GM18505 (cell line): ENCODE data around the gene STRN.
"Not testable (repeated sequence)": the region's sequence is repeated elsewhere in the genome, so short reads cannot be mapped to it uniquely, and the experiment has no call there.

Source experiments
- ATAC-seq: cut with Tn5 transposase; IDR thresholded peaks from one replicate; pipeline ENCODE4 v1.9.1; 2021; ENCODE audit not compliant: unreplicated experiment
- POLR2A ChIP-seq: IDR thresholded peaks from 4 replicates; pipeline ENCODE4 v1.6.1; 2011; ENCODE audit warnings: borderline replicate concordance; ENCODE audit not compliant: insufficient read depth, insufficient read length; ENCODE audit errors: extremely low read depth

STRN gene

DNA sequence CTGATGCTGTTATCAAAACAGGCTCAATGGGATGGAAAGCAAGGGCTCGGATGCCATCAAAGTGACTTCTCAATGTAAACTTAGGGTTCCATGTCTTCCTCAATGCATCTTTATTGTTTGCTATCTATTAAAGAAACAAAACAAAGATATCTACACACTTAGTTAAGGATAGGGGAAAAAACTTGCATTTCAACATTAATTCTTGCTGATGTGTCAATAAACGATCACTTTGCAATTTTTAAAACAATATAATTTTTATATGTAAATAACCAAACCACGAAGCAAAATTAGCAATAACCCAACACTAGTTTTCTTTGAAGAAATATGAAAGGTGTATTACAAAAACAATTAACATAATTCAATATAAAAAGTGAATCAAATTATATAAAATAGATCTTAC, 96.7 kb downstream of the STRN start:
- no peak for ATAC-seq
- TF ChIP-seq POLR2A: no peak

DNA sequence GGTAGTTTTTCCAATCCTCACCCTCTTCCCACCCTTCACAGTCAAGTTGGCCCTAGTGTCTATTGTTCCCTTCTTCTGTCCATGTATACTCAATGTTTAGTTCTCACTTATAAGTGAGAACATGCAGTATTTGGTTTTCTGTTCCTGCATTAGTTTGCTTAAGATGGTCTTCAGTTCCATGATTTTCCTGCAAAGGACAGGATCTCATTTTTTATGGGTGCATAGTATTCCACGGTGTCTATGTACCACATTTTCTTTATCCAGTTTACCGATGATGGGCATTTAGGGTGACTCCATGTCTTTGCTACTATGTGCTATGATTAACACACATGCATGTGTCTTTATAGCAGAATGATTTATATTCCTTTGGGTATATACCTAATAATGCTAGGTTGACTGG, 104.4 kb downstream of the STRN start:
- TF ChIP-seq POLR2A: no peak
- ATAC-seq: no peak

DNA sequence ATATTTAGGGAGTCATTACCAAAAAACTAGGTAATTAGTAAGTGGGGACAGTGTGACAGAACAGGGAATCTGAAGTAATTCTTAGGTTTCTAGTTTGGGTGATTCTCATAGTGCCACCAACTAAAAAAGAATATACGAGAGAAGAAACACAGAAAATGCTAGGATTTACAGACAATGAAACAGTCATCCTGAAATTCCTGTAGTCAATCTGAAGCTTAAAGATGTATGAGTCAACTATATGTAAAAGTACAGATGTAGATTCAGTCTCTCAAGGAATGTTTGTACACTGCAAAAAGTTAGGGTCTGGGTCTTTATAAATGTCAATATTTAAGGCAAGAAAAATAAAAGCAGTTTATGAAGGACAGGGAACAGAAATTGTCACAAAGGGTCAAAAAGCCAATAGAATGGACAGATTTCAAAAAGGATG, 107.0 kb downstream of the STRN start:
- TF ChIP-seq POLR2A: no peak
- ATAC-seq: peak; percentile 23

DNA sequence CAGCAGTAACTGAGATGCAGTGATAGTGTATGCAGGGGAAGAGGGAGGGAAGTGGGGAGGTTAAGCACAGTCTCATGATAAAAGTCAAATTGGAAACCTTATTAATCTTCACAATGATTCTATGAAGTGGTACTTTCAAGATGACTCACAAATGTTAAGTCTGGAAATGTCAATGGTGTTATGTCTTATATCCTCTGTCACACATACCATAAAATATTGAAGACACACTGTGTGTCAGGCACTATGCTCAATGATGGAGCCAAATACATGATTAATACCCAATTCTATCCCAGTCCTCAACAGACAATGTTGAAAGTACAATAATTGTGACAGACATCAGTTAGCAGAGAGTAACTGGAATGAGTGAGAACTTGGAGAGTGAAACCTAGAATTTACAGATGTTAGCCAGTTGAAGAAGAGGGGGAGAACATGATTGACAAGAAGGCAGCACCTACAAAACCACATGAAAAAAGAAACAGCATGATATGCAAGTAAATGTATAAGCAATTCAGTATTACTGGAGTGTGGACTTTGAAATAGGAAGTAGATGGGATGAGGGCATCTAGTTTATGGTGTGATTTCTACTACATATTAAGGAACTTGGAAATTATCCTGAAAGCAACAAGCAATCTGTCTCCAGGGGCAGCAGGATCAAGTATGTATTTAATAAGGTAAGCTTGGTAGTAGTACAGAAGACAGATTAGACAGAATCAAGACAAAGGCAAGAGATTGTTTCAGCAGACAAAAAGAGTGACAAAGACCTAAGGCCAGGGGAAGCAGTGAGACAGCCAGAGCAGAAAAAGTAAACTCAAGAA, 107.6 kb downstream of the STRN start:
- TF ChIP-seq POLR2A: no peak
- ATAC-seq: peak; percentile 67

DNA sequence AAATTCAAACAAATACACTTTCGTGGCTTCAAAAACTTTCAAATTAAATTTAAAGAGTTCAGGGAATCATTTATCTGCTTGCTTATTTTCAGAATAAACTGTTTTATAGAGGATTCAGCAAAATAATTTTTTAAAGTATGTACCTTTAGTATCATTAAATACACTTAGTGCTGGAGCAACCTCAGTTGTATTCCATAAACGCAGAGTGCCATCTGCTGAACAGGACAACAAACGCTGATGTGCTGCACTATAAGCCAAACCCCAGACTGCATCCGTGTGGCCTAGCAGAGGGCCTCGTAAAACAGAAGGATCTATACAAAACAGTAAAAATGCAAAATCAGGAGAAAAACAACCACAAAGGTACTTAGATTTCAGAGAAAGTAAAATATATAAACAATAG, 108.6 kb downstream of the STRN start:
- TF ChIP-seq POLR2A: no peak
- ATAC-seq: no peak

DNA sequence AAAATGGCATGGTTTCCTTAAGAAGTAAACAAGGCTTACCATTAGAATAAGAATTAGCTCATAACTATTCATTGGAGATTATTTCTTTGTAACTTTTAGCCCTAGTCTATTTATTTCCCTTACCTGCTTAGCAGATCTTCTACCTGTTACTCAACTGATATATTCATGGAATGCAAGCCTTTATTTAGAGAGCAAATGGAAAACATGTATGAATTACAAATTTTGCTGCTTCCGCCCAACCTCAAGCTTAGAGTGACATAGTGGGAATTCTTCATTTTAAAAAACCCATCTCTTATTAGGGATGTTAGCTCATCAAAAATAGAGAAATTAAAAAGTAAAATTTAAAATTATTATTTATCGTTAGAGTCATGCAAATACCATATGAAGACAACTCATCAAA, 110.9 kb downstream of the STRN start:
- no peak for ATAC-seq
- TF ChIP-seq POLR2A: no peak

DNA sequence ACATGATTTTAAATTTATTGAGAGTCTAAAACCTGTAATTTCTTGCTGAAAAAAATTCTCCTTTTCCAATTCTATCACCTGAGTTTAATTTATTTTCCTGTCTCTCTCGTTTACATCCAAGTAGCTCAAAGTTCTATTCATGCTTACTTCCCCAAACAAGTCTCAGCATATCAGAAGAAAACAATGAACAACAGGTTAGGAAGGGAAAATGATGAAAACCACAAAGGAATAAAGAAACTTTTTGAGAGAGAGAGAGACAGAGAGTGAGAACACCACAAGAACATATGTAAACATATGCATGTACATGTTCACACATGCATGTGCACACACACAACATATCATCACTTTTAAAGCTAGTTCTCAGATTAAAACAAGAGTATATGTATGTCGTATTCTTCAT, 112.1 kb downstream of the STRN start:
- no peak for ATAC-seq
- TF ChIP-seq POLR2A: no peak

DNA sequence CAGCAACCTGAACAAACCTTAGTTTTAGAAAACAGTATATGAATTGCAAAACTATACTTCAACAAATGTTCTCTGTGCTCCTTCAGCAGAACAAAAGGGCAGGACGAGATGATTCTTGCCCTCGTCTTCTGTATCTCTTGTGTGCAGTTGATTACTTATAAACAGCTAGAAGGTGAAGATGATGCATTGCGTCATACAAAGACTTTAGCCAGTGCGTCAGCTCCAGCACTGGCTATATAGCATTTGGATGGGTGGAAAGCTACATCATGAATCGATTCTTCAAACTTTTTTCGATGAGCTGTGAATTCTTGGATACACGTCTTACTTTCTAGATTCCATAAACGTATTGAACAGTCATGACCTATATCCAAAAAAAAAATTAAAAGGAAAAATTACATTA, 117.1 kb downstream of the STRN start:
- ATAC-seq: no peak
- no peak for TF ChIP-seq POLR2A

DNA sequence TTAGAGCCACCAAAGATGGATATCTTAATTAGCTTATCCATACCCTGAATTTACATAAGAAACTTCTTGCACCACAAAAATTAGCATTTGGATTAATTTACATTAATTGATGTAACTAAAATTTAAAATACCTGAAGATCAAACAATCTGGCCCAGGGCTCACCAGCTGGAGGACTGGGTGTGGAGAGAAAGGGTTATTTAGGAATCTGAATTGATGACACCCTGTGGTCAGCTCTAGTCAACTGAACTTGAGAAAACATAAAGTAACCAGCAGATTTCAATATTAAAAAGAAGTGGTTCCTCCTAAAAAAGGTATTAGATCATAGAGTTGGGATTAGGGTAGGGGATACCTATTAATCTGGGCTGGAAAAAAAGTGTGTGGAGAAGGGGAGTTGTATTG, 122.5 kb downstream of the STRN start:
- no peak for TF ChIP-seq POLR2A
- no peak for ATAC-seq

DNA sequence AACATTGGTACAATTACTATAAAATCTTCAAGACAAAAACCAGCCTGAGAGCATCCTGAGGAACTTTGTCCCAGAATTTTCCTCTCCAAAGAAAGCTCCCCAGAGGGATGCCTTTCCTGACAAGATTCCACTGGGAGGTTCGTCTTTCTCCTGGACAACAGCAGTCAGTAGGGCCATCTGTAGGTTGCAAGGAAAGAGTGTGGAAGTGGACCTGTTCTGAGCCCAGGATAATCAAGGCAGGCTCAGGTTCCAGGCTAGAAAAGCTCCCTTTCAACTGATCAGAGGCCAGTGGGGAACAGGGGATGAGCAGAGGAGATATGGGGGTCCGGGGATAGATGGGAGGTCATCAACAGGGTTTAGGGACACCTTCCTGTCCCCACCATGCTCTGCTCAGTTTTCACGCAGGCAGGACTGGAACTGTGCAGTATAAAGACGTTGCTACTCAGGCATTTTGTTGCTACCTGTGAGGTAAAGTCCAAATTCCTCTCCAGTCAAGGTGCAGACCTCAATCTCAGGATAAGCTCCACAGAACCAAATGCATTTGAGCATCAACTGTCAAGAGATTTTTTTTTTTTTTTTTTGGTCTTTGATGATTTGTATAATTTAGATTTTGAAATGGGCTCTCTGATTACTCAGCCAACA, 126.2 kb downstream of the STRN start:
- TF ChIP-seq POLR2A: no peak
- ATAC-seq: no peak

DNA sequence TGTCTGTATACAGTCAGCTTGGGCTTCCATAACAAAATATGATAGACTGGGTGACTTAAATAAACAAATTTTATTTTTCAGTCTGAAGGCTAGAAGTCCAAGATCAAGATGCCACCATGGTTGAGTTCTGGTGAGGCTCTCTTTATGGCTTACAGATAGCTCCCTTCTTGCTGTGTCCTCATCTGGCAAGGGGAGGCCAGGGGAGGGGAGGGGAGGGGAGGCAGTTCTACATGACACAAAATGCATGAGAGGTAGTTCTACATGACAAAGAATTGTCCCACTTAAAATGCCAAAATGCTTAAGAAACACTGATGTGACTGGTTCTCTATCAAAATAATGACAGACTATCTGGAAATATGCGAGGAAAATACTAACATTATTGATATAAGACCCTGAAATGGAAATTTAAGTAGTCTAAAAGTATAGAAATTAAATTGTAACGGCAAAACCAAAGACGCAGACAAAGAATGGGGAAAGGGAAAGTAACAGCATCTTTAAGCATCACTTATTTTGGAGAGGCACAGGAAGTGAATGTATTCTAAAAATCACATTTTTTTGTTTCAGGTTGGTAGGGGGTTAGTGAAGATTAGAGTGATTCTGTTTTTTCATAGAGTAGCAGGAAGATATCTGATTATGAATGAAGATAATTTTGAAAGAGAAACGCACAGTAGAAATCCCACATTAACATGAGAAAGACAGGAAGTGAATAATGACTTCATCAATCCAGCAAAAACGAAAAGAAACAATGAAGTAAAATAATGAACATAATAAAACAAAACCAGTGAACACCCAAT, 131.4 kb downstream of the STRN start:
- no peak for ATAC-seq
- no peak for TF ChIP-seq POLR2A

DNA sequence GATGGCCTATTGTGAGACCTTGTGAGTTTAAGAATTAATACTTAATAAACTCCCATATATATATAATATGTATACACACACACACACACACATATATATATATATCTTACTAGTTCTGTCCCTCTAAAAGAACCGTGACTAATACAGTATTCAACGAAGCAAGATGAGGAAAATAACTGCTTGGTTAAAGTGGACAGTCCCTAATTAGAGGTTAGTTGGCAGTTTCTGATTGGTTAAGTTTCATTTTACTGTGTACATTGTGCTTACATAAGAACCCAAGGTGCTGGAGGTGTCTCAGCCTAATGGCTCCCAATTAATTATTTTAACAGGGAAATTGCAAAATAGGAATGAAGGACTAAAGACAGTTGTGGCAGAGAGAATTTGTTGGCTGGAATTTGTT, 132.1 kb downstream of the STRN start:
- no peak for ATAC-seq
- TF ChIP-seq POLR2A: no peak

DNA sequence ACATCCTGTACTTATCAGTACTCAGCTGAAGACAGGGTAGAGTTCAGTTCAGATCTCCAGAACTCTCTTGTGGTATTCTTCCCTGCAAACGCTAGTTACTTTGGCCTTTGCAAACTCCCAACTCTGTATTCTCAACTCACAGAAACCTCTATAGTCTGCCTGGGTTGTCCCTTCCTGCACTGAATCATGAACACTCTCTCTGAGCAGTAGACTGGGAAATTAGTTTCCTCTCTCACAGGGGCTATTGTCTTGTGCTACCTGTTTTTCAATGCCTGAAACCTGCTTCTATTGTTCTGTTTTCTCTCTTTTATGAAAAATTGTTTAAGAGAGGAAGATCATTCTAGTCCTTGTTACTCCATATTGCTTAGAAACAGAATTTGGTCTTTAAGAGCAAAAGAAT, 135.2 kb downstream of the STRN start:
- ATAC-seq: no peak
- TF ChIP-seq POLR2A: no peak

DNA sequence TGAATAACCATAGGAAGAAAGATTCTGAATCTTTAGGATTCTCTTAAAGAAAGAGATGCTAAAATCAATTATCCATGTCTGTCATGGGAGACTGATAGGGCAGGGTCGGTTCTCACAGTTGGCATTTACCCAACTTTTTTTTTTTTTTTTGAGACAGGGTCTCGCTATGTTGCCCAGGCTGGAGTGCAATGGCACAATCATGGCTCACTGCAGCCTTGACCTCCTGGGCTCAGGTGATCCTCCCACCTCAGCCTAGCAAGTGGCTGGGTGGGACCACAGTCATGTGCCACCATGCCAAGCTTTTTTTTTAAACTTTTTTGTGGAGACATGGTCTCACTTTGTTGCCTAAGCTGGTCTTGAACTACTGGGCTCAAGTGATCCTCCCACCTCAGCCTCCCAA, 141.7 kb downstream of the STRN start:
- not testable (repeated sequence) for ATAC-seq
